ENCODE measurements around the gene MT1M. TPM values are rescaled to one million over a fixed set of nuclear protein-coding genes. Genes with fewer than 3 reads are reported as not detected.
A peak's percentile ranks its signal among the peaks of the same experiment; 100 is the strongest.
"Not testable (repeated sequence)": the region's sequence is repeated elsewhere in the genome, so short reads cannot be mapped to it uniquely, and the experiment has no call there.

Gene MT1M
- total RNA-seq, 2 experiments from 2014 or later, result not detected

- H3K4me1 Mint-ChIP-seq (ENCODE audit: low read depth), result peaks cover 13% of the 10 kb centered on the region
- H3K27ac Mint-ChIP-seq, result no peak overlapping the region
- DNase-seq, result no peak
- no peak overlapping the region for H3K4me3 Mint-ChIP-seq
- ChIA-PET CTCF (no interaction called here), POLR2A (no interaction called here)
- no peaks in the 10 kb centered on the region for H3K36me3 Mint-ChIP-seq
- H3K9me3 Mint-ChIP-seq, result no peaks in the 10 kb centered on the region
- intact Hi-C loops (cut with micrococcal nuclease), result no loop called here
- peaks cover 31% of the 10 kb centered on the region for H3K27me3 Mint-ChIP-seq
Observed at GRCh38 chr16:56620339-56620897, 12.0 kb upstream of the MT1M start.

- POLR2A ChIA-PET; H3K4me3 Mint-ChIP-seq; H3K36me3 Mint-ChIP-seq; H3K9me3 Mint-ChIP-seq; H3K27ac Mint-ChIP-seq; intact Hi-C loops (cut with micrococcal nuclease); DNase-seq: not testable (repeated sequence)
- CTCF ChIA-PET, result interaction anchor here (1.0 kb wide), 1 partner anchor 21 kb away, joined by 3 read pairs; no protein-coding TSS in a partner anchor
- peaks cover 17% of the 10 kb centered on the region for H3K4me1 Mint-ChIP-seq (ENCODE audit: low read depth)
- H3K27me3 Mint-ChIP-seq, result peaks cover 33% of the 10 kb centered on the region
Observed at GRCh38 chr16:56621665-56622445, 10.6 kb upstream of the MT1M start.

- ChIA-PET CTCF (interaction anchor here (1.0 to 1.6 kb wide), 2 partner anchors 20 to 23 kb away, joined by 3 to 4 read pairs; no protein-coding TSS in a partner anchor), POLR2A (interaction anchor here (1.1 kb wide), 1 partner anchor 8 kb away, joined by 4 read pairs; no protein-coding TSS in a partner anchor)
- H3K4me3 Mint-ChIP-seq; intact Hi-C loops (cut with micrococcal nuclease); H3K27ac Mint-ChIP-seq; H3K36me3 Mint-ChIP-seq; H3K9me3 Mint-ChIP-seq; DNase-seq: not testable (repeated sequence)
- Mint-ChIP-seq H3K4me1 (ENCODE audit: low read depth) (peaks cover 12% of the 10 kb centered on the region), H3K27me3 (peaks cover 23% of the 10 kb centered on the region)
Observed at GRCh38 chr16:56623184-56623583, 9.3 kb upstream of the MT1M start.

- ChIA-PET CTCF (interaction anchor here (1.3 to 1.6 kb wide), 2 partner anchors 18 to 20 kb away, joined by 3 to 4 read pairs; no protein-coding TSS in a partner anchor), POLR2A (interaction anchor here (1.1 kb wide), 1 partner anchor 9 kb away, joined by 4 read pairs; no protein-coding TSS in a partner anchor)
- intact Hi-C loops (cut with micrococcal nuclease), result no loop called here
- Mint-ChIP-seq H3K4me3 (no peak overlapping the region), H3K36me3 (no peaks in the 10 kb centered on the region), H3K9me3 (no peaks in the 10 kb centered on the region), H3K27me3 (peaks cover 22% of the 10 kb centered on the region), H3K27ac (no peak overlapping the region), H3K4me1 (ENCODE audit: low read depth) (peaks cover 12% of the 10 kb centered on the region)
- no peak for DNase-seq
Observed at GRCh38 chr16:56623637-56624036, 8.8 kb upstream of the MT1M start.

GRCh38 chr16:56625140-56625942 lies 7.1 kb upstream of the MT1M start, which contains the start of gene MT1E:
Gene MT1E, plus strand, starts transcription at chr16:56625781. Its CDS starts 71 bp downstream, at chr16:56625852.
- Mint-ChIP-seq H3K27me3 (peaks cover 21% of the 10 kb centered on the region), H3K9me3 (no peaks in the 10 kb centered on the region), H3K27ac (no peak within 1 kb of the TSS), H3K4me1 (ENCODE audit: low read depth) (peaks cover 12% of the 10 kb centered on the region), H3K4me3 (peak within 1 kb of the TSS; percentile 78), H3K36me3 (no peaks in the 10 kb centered on the region)
- DNase-seq, result peak; percentile 62
- intact Hi-C loops (cut with micrococcal nuclease), result loop anchor here (1.0 kb wide), 1 partner anchor 17 kb away; the partner anchor contains the start of gene MT2A
- ChIA-PET CTCF (interaction anchor here (0.7 to 1.5 kb wide), 4 partner anchors 18 to 48 kb away, joined by 3 to 5 read pairs (median 4); no protein-coding TSS in a partner anchor), POLR2A (interaction anchor here (0.9 to 1.6 kb wide), 4 partner anchors 10 to 58 kb away, joined by 3 to 7 read pairs (median 5); partner anchors contain the start of genes MT1X and MT2A)

- H3K4me1 Mint-ChIP-seq (ENCODE audit: low read depth), result peaks cover 12% of the 10 kb centered on the region
- H3K27ac Mint-ChIP-seq, result no peak overlapping the region
- H3K9me3 Mint-ChIP-seq, result no peaks in the 10 kb centered on the region
- POLR2A ChIA-PET, result interaction anchor here (0.9 to 1.5 kb wide), 3 partner anchors 11 to 57 kb away, joined by 3 to 7 read pairs (median 4); partner anchors contain the start of genes MT1X and MT2A
- H3K36me3 Mint-ChIP-seq, result no peaks in the 10 kb centered on the region
- H3K4me3 Mint-ChIP-seq, result peak overlapping the region; percentile 53
- peaks cover 28% of the 10 kb centered on the region for H3K27me3 Mint-ChIP-seq
- intact Hi-C loops (cut with micrococcal nuclease), result loop anchor here (1.0 kb wide), 1 partner anchor 18 kb away; the partner anchor contains the start of gene MT2A
- CTCF ChIA-PET, result interaction anchor here (0.7 to 1.5 kb wide), 4 partner anchors 8 to 49 kb away, joined by 3 to 5 read pairs (median 4); no protein-coding TSS in a partner anchor
- DNase-seq, result no peak
Observed at GRCh38 chr16:56625943-56626654, 6.4 kb upstream of the MT1M start.

GRCh38 chr16:56626685-56627084 lies 5.8 kb upstream of the MT1M start:
- DNase-seq, result no peak
- Mint-ChIP-seq H3K27ac (no peak overlapping the region), H3K9me3 (no peaks in the 10 kb centered on the region), H3K36me3 (no peaks in the 10 kb centered on the region), H3K4me1 (ENCODE audit: low read depth) (peaks cover 12% of the 10 kb centered on the region), H3K4me3 (no peak overlapping the region), H3K27me3 (peaks cover 34% of the 10 kb centered on the region)
- intact Hi-C loops (cut with micrococcal nuclease), result no loop called here
- ChIA-PET POLR2A (no interaction called here), CTCF (interaction anchor here (1.0 to 1.5 kb wide), 2 partner anchors 9 to 22 kb away, joined by 3 read pairs; no protein-coding TSS in a partner anchor)

GRCh38 chr16:56628486-56629350 lies 3.7 kb upstream of the MT1M start:
- DNase-seq, result no peak
- H3K36me3 Mint-ChIP-seq, result no peaks in the 10 kb centered on the region
- ChIA-PET CTCF (interaction anchor here (0.8 to 1.0 kb wide), 2 partner anchors 15 to 73 kb away, joined by 3 to 4 read pairs; no protein-coding TSS in a partner anchor), POLR2A (interaction anchor here (0.6 kb wide), 1 partner anchor 13 kb away, joined by 3 read pairs; no protein-coding TSS in a partner anchor)
- peaks cover 19% of the 10 kb centered on the region for H3K4me1 Mint-ChIP-seq (ENCODE audit: low read depth)
- no peak overlapping the region for H3K27ac Mint-ChIP-seq
- peaks cover 52% of the 10 kb centered on the region for H3K27me3 Mint-ChIP-seq
- intact Hi-C loops (cut with micrococcal nuclease), result no loop called here
- no peaks in the 10 kb centered on the region for H3K9me3 Mint-ChIP-seq
- no peak overlapping the region for H3K4me3 Mint-ChIP-seq

GRCh38 chr16:56629531-56629930 lies 2.9 kb upstream of the MT1M start:
- no peak overlapping the region for H3K27ac Mint-ChIP-seq
- DNase-seq, result no peak
- peaks cover 58% of the 10 kb centered on the region for H3K27me3 Mint-ChIP-seq
- ChIA-PET POLR2A (no interaction called here), CTCF (interaction anchor here (1.6 to 2.3 kb wide), 2 partner anchors 23 to 73 kb away, joined by 5 to 11 read pairs; no protein-coding TSS in a partner anchor)
- H3K9me3 Mint-ChIP-seq, result no peaks in the 10 kb centered on the region
- peaks cover 19% of the 10 kb centered on the region for H3K4me1 Mint-ChIP-seq (ENCODE audit: low read depth)
- no peaks in the 10 kb centered on the region for H3K36me3 Mint-ChIP-seq
- H3K4me3 Mint-ChIP-seq, result no peak overlapping the region
- intact Hi-C loops (cut with micrococcal nuclease), result no loop called here

GRCh38 chr16:56630134-56630533 lies 2.3 kb upstream of the MT1M start:
- Mint-ChIP-seq H3K9me3 (no peaks in the 10 kb centered on the region), H3K4me1 (ENCODE audit: low read depth) (peaks cover 20% of the 10 kb centered on the region), H3K27me3 (peaks cover 60% of the 10 kb centered on the region), H3K4me3 (no peak overlapping the region), H3K36me3 (no peaks in the 10 kb centered on the region), H3K27ac (no peak overlapping the region)
- no peak for DNase-seq
- ChIA-PET CTCF (interaction anchor here (0.8 to 2.3 kb wide), 4 partner anchors 17 to 72 kb away, joined by 3 to 11 read pairs (median 4); no protein-coding TSS in a partner anchor), POLR2A (no interaction called here)
- intact Hi-C loops (cut with micrococcal nuclease), result no loop called here
